GM18867 (cell line): ENCODE data around the gene DKC1.

Source experiments
- ATAC-seq: cut with Tn5 transposase; IDR thresholded peaks from one replicate; pipeline ENCODE4 v1.9.1; 2021; ENCODE audit warnings: mild to moderate bottlenecking, moderate library complexity; ENCODE audit not compliant: unreplicated experiment

Gene DKC1

DNA sequence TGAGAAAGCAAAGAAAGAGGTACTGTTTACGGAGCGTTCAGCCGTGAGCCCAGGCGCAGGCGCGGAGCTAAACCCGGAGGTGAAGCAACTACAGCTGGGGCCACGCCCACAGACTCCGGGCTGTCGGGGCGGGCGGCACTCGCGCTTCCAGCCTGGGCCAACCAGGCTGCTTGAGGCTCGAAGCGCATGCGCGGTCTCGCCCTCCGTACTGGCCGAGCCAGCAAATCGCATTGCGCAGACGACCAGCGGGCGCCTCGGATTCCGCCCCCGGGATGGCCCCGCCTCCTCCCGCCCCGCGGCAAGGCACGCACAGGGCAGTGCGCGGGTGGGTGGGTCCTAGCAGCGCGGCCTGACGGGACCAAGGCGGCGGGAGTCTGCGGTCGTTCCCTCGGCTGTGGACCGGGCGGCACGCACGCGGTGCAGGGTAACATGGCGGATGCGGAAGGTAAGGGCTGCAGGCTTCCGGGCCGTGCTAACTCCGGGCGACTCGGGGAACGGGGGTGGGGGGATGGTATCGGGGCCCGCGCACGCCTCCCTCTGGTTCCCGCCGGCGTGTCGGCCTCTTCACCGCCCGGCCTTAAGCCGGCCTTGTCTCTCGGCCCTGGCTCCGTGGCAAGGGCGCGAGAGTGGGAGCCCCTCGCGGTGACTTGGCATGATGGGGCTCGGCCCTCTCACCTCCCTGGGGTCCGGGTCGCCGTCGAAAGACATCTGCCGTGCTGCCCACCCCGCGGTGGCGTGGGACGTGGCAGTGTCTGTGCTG is at the start of gene DKC1:
TSS of gene DKC1 (plus strand) at position 328 of the 760 bp plus-strand sequence. CDS start at position 430, 102 bp downstream.
- ATAC-seq, result peak; percentile 85

DNA sequence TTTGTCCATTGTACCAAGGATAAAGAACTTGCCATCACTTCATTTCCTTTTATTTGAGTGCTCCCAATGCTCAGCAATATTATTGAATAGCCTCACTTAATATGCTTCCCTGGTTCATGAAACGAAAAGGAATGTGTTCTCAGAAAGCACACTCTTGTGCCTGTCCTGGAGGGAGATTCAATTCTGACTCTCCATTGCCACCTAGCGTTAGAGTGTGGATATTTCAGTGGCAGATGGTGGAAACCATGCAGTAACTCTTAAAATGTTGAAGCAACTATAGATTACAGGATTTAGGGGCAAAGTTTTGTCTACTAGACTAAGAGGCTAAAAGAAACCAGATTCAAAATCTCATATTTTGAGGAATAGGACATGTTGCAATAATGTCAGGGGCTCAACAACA is 47.7 kb upstream of the DKC1 start:
- no peak for ATAC-seq

DNA sequence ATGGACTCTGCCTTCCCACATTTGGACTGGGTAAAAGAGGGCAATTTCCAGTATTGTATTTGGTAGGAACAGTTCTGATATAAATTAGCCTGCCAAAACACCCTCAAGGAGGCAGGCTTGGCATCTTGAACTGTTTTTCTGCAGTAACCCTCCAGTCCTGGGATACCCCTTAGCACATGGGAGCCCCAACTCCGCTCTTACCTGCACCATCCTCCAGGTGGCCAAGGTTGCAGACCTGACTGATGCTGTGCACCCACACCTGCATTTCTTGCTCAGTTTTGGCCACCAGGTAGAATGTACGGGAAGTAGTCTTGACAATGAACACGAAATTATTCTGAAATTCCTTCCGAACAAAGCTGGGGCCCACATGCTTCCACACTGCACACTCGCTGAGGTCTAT is 46.8 kb upstream of the DKC1 start:
- no peak for ATAC-seq

DNA sequence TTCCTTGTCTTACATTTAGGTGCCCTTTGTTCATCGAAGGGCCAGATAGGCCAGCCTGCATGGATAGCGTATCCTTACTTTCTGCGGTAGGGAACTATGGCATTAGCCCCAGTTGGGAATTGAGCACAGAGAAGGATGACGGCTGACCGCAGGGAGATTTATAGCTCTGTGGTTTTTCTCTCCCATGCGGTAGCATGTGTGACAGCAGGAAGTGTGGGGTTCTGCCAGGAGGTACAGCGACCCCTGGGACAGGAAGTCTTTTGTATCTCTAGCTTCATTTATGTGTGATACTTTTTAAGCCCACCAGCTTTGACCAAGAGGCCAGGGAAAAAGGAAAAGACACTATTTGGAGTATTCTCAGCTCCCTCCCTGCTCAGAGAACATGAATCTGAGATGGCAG is 44.8 kb upstream of the DKC1 start:
- no peak for ATAC-seq

DNA sequence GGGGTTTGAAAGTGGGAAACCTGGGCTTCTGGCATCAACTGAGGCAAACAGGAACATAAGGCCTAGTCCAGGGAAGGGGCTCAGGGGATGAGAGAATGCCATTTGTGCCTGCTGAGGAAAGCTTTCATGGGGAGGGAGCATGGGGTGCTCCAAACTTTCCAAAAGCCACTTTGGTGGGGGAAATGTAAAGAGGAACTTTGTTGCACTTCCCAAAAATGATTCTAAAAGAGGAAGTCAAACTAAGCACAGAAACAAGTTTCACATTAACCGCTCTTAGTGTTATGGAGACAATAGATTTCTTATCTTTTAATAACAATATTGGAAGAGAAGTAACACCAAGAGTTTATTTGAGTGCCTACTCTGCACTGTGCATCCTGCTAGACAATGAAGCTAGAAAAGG is 44.0 kb upstream of the DKC1 start:
- no peak for ATAC-seq

DNA sequence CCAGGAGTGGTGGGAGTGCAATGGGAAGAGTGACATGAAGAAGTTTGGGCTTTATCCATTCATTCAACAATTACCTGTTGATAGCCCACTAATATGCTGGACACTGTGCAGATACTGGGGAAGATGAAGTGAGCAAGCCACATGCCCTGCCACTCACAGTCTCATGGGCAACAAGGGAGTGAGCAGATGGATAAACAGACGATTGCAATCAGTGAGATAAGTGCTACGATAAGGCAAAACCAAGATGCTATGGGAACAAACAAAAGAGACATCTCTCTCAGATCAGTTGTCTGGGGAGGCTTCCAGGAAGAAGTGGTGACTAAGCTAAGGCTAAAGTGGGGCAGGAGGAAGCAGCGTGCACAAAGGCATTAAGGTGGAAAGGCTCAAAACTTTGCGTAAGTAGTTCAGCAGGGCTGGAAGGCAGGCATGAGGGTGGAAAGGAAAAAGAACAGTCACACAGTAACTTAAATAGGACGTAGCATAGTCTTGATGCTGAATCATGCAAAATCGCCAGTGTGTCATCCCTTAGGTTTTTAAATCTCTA is 43.5 kb upstream of the DKC1 start:
- ATAC-seq, result no peak

DNA sequence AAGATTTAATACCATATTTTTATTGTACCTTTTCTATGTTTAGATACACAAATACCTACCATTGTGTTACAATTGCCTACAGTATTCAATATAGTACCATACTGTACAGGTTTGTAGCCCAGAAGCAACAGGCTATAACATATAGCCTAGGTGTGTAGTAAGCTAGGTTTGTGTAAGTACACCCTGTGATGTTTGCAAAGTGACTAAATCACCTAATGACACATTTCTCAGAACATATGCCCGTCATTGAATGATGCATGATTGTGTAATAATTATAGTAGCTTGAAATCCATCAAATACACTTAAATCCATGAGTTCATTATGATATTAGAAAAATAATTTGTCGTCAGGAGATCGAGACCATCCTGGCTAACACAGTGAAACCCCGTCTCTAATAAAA is 42.6 kb upstream of the DKC1 start:
- ATAC-seq, result no peak

- ATAC-seq, result no peak
These were observed 41.5 kb upstream of the DKC1 start for GRCh38 chrX:154721155-154721554.

- ATAC-seq, result peak; percentile 56
These were observed 37.5 kb upstream of the DKC1 start for GRCh38 chrX:154724993-154725756.

DNA sequence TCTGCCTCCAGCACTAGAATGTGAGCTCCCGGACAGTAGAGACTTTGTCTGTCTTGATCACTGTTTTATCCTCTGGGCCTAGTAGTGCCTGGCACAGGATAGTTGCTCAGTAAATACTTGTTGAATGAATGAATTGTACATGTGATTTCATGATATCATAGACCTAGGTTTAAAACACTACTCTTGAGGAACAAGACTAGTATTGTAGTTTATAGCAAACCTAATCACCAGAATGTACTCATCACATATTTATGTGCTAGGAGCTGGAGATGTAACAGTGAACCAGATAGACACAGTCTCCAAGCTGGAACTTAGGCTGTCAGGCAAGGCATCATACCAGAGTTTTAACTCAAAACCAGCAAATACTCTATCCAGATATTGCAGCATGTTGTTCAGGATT is 35.2 kb upstream of the DKC1 start:
- no peak for ATAC-seq

GRCh38 chrX:154727871-154728270 is 34.8 kb upstream of the DKC1 start:
- no peak for ATAC-seq

DNA sequence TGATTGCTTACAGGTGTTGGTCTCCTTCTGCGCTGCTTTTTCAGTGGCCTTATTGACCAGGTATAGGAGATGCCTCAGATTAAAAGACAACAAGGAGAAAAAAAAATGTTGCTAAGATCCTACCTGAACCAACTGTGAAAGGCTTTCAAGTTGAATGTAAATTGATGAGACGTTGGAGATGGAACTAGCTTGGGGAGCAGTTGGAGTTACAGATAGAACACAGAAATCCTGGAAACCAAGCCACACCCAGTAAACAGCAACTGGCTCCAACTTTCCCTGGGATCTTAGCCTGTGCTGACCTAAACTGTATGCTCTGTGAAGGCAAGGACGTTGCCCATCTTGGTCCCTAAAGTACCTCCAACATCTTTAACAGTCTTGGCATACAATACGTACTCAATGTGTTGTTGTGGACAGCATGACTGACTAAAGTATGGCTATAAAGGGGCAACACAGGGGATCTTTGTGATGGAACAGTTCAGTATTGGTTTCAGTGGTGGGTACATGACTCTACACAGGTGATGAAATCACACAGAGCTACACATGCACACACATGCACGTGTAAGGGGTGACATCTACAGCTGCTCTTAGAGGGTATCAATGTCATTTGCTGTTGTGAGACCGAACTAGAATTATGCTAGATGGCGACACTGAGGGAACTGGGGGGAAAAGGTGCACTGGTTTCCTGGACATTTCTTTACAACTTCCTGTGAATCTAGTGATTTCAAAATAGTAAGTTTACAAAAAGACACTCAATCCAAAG is 34.1 kb upstream of the DKC1 start:
- no peak for ATAC-seq

DNA sequence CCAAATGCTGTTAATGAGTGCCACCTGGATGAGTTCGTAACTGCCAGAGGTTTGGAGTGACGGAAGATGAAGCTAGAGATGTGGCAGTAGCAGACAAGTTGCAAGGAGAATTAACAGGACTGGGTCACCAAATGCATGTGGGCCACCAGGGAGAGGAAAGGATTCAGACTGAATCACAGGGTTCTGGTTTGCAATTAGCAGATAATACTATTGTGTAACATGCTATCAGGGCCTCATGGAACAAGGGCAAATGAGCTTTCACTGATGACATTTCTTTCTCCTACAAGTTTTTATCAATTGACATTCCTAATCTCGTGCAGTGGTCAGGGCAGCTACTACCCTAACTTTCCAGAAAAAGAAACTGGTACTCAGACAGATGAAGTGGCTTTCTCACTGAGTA is 33.2 kb upstream of the DKC1 start:
- ATAC-seq, result no peak

- no peak for ATAC-seq
These were observed 32.3 kb upstream of the DKC1 start for GRCh38 chrX:154730253-154730891.

GRCh38 chrX:154731184-154731583 is 31.5 kb upstream of the DKC1 start:
- ATAC-seq, result no peak

DNA sequence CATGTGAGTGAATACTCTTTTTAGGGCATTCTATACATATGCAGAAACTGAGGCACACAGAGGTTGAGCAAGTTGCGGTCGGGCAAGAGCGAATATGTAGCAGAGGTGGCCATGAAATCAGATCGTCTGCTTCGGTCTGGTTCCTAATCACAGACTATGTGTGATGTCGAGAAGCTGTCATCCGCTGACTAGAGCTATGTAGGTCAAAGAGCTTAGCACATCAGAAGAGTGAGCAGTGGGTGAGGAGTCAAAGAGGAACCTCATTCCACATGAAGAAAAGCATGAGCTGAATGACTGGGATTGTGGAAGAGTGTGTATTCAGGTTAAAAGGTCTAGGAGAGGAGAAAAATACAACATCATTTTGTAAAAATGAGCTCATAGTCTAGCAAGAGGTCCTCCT is 30.8 kb upstream of the DKC1 start:
- no peak for ATAC-seq

GRCh38 chrX:154732421-154733065 is 30.1 kb upstream of the DKC1 start:
- ATAC-seq, result no peak

GRCh38 chrX:154733066-154733425 is 29.6 kb upstream of the DKC1 start:
- no peak for ATAC-seq

- no peak for ATAC-seq
These were observed 28.4 kb upstream of the DKC1 start for GRCh38 chrX:154734061-154734781.
